H1 (cell line): ENCODE data around the gene ACSF3. TPM values are rescaled to one million over a fixed set of nuclear protein-coding genes. Genes with fewer than 3 reads are reported as not detected.

Experiments used
- CTCF ChIA-PET: fragments of 300-600 bp; sonication (Branson Sonifier 250); formaldehyde crosslinking; loops from one replicate; lab custom pipeline; 2021; ENCODE audit not compliant: partially characterized antibody; lab: Charles Lee
- POLR2A ChIA-PET: fragments of 300-600 bp; sonication (Branson Sonifier 250); formaldehyde crosslinking; loops from one replicate; lab custom pipeline; 2021; ENCODE audit warnings: inconsistent platforms; ENCODE audit not compliant: partially characterized antibody; lab: Charles Lee
- DNase-seq, 2 experiments: peaks; one replicate each; pipeline versions ENCODE4 v3.0.0 to v3.0.0-alpha.2; 2010 to 2022; ENCODE audit warnings: low spot score in 2 of 2, low read depth in 1 of 2, mixed read lengths in 1 of 2
- FAIRE-seq: peaks from 2 replicates; lab custom pipeline; 2011; peaks lifted over from hg19 to GRCh38; lab: Jason Lieb, UNC
- H2AFZ ChIP-seq: 2 replicates; pipeline ENCODE4 v1.8.1; 2012; ENCODE audit warnings: low read length, inconsistent platforms
- H2AK5ac ChIP-seq: 2 replicates; pipeline ENCODE4 v1.6.1; 2013; ENCODE audit warnings: low read depth, low read length
- H2BK120ac ChIP-seq: replicated peaks from 2 replicates; pipeline ENCODE3; 2013; ENCODE audit warnings: low read depth, low read length, inconsistent platforms
- H2BK12ac ChIP-seq: 2 replicates; pipeline ENCODE4 v1.6.1; 2013; ENCODE audit warnings: low read depth, low read length
- H2BK15ac ChIP-seq: 2 replicates; pipeline ENCODE4 v1.6.1; 2013; ENCODE audit warnings: low read length
- H2BK20ac ChIP-seq: 2 replicates; pipeline ENCODE4 v1.6.1; 2013; ENCODE audit warnings: low read length
- H2BK5ac ChIP-seq: 2 replicates; pipeline ENCODE4 v1.6.1; 2013; ENCODE audit warnings: low read depth, low read length
- H3K14ac ChIP-seq: 2 replicates; pipeline ENCODE4 v1.6.1; 2013; ENCODE audit warnings: inconsistent platforms; ENCODE audit not compliant: insufficient read length
- H3K18ac ChIP-seq: 2 replicates; pipeline ENCODE4 v1.6.1; 2013; ENCODE audit warnings: low read length; ENCODE audit errors: extremely low read depth
- H3K23ac ChIP-seq: 2 replicates; pipeline ENCODE4 v1.6.1; 2013; ENCODE audit warnings: inconsistent platforms; ENCODE audit not compliant: insufficient read length
- H3K23me2 ChIP-seq: 2 replicates; pipeline ENCODE4 v1.6.1; 2013; ENCODE audit warnings: low read depth, low read length
- H3K27ac ChIP-seq: 2 replicates; pipeline ENCODE4 v1.6.1; 2011; ENCODE audit warnings: low read depth, low read length, inconsistent platforms
- H3K27me3 ChIP-seq, 4 experiments: replicated peaks in 1 of 4; 1 replicate in 1 of 4; 2 replicates in 3 of 4; pipeline versions ENCODE4 v1.6.1 to v1.8.1; 2011 to 2013; ENCODE audit warnings: low read length in 3 of 4, mild to moderate bottlenecking in 3 of 4, inconsistent platforms in 2 of 4, mixed read lengths in 2 of 4, moderate library complexity in 1 of 4; ENCODE audit not compliant: control insufficient read depth in 3 of 4, insufficient read depth in 3 of 4; ENCODE audit errors: extremely low read depth in 1 of 4
- H3K36me3 ChIP-seq, 4 experiments: 2 replicates each; pipeline versions ENCODE4 v1.6.1 to v1.8.1; 2011 to 2013; ENCODE audit warnings: mild to moderate bottlenecking in 4 of 4, low read length in 3 of 4, moderate library complexity in 2 of 4, control low read depth in 1 of 4, inconsistent platforms in 1 of 4; ENCODE audit not compliant: insufficient read depth in 4 of 4, control insufficient read depth in 2 of 4
- H3K4ac ChIP-seq: replicated peaks from 2 replicates; pipeline ENCODE3; 2013; ENCODE audit warnings: low read length, low read depth, mixed read lengths, inconsistent platforms; ENCODE audit not compliant: insufficient read length
- H3K4me1 ChIP-seq, 4 experiments: replicated peaks in 1 of 4; 1 replicate in 1 of 4; 2 replicates in 3 of 4; pipeline versions ENCODE4 v1.6.1 to v1.8.1; 2011 to 2013; ENCODE audit warnings: low read length in 3 of 4, inconsistent platforms in 2 of 4, mixed read lengths in 1 of 4; ENCODE audit not compliant: insufficient read depth in 4 of 4, control insufficient read depth in 3 of 4
- H3K4me2 ChIP-seq, 2 experiments: 2 replicates each; pipeline versions ENCODE4 v1.6.1 to v1.8.1; 2011 to 2013; ENCODE audit warnings: low read depth in 2 of 2, low read length in 2 of 2, control low read depth in 1 of 2, inconsistent platforms in 1 of 2, mild to moderate bottlenecking in 1 of 2; ENCODE audit not compliant: insufficient read depth in 1 of 2
- H3K4me3 ChIP-seq, 4 experiments: fragments of 200-600, 300-600 bp in 1 of 4; sonication (generic), shearing (Covaris generic), sonication (Bioruptor Twin) in 1 of 4; 2 replicates each; pipeline versions ENCODE4 v1.5.1 to v1.8.1; 2011 to 2016; ENCODE audit warnings: low read length in 4 of 4, low read depth in 3 of 4, control low read depth in 2 of 4, inconsistent platforms in 2 of 4, mild to moderate bottlenecking in 2 of 4, mixed read lengths in 1 of 4, moderate library complexity in 1 of 4; ENCODE audit not compliant: insufficient read depth in 2 of 4; ENCODE audit errors: extremely low read depth in 1 of 4
- H3K56ac ChIP-seq: replicated peaks from 2 replicates; pipeline ENCODE3; 2013; ENCODE audit warnings: low read depth, mild to moderate bottlenecking, mixed read lengths, low read length, inconsistent platforms; ENCODE audit not compliant: insufficient read length
- H3K79me1 ChIP-seq: 2 replicates; pipeline ENCODE4 v1.6.1; 2013; ENCODE audit warnings: low read depth, low read length, control low read depth
- H3K79me2 ChIP-seq, 2 experiments: 2 replicates each; pipeline versions ENCODE4 v1.6.1 to v1.8.1; 2012 to 2013; ENCODE audit warnings: low read length in 2 of 2, mild to moderate bottlenecking in 2 of 2, inconsistent platforms in 1 of 2; ENCODE audit not compliant: insufficient read depth in 2 of 2, control insufficient read depth in 1 of 2
- H3K9ac ChIP-seq, 4 experiments: replicated peaks in 1 of 4; 1 replicate in 1 of 4; 2 replicates in 3 of 4; pipeline versions ENCODE4 v1.6.1 to v1.8.1; 2011 to 2013; ENCODE audit warnings: low read depth in 3 of 4, low read length in 3 of 4, control low read depth in 2 of 4, mild to moderate bottlenecking in 2 of 4, moderate library complexity in 2 of 4, inconsistent platforms in 1 of 4; ENCODE audit errors: extremely low read depth in 1 of 4
- H3K9me3 ChIP-seq, 2 experiments: 2 replicates each; pipeline versions ENCODE4 v1.6.1 to v1.8.1; 2012 to 2013; ENCODE audit warnings: mild to moderate bottlenecking in 2 of 2, moderate library complexity in 2 of 2, control low read depth in 1 of 2, inconsistent platforms in 1 of 2, low read depth in 1 of 2, low read length in 1 of 2, mixed read lengths in 1 of 2; ENCODE audit not compliant: insufficient read depth in 2 of 2
- H4K20me1 ChIP-seq, 2 experiments: replicated peaks in 1 of 2; 2 replicates each; pipeline versions ENCODE3 to v1.8.1; 2011 to 2013; ENCODE audit warnings: inconsistent platforms in 2 of 2, low read length in 2 of 2, mild to moderate bottlenecking in 1 of 2; ENCODE audit not compliant: insufficient read depth in 2 of 2, control insufficient read depth in 1 of 2
- H4K5ac ChIP-seq: 2 replicates; pipeline ENCODE4 v1.6.1; 2013; ENCODE audit warnings: low read length, low read depth, mixed read lengths, inconsistent platforms; ENCODE audit not compliant: insufficient read length
- H4K8ac ChIP-seq: 2 replicates; pipeline ENCODE4 v1.8.0; 2013; ENCODE audit warnings: mild to moderate bottlenecking, moderate library complexity, low read length, inconsistent platforms; ENCODE audit not compliant: insufficient read depth; ENCODE audit errors: extremely low read depth
- H4K91ac ChIP-seq: replicated peaks from 2 replicates; pipeline ENCODE3; 2013; ENCODE audit warnings: low read length, mixed read lengths, inconsistent platforms; ENCODE audit not compliant: insufficient read length
- SIX5 ChIP-seq: IDR thresholded peaks from 2 replicates; pipeline ENCODE4 v1.6.1; 2011; ENCODE audit warnings: mild to moderate bottlenecking, low read depth, low read length
- WGBS, 2 experiments: shearing (Covaris generic) in 1 of 2; methylation state at CpG; one replicate each; pipeline versions ENCODE4 v1.1.6 to v1.1.7; 2013 to 2015; ENCODE audit warnings: low lambda C conversion rate in 2 of 2, mixed read lengths in 2 of 2, inconsistent platforms in 1 of 2, low coverage in 1 of 2, missing lambda C conversion rate in 1 of 2; ENCODE audit not compliant: insufficient replicate concordance in 2 of 2, insufficient coverage in 1 of 2, insufficient read length in 1 of 2; ENCODE audit errors: extremely low coverage in 1 of 2, missing lambda C conversion rate in 1 of 2; 5-methylcytosine and 5-hydroxymethylcytosine counted together
- polyA plus RNA-seq, 7 experiments: library from polyadenylated mRNA; depleted of rRNA in 3 of 7; stranded (reverse) in 5 of 7; unstranded in 2 of 7; fragments of >200 nt in 5 of 7; fragments of 200-250 nt in 2 of 7; gene quantifications; 1 replicate in 5 of 7; 2 replicates in 1 of 7; 4 replicates in 1 of 7; pipeline versions ENCODE4 v1.2.1 to v1.2.3, GENCODE V29; 2011 to 2013; ENCODE audit warnings: missing spikeins in 2 of 7, mixed read lengths in 2 of 7
- total RNA-seq: library from RNA; stranded (reverse); fragmentation: NEBNext Ultra II Directional; extraction: Animal tissue kit (Norgen Biotek cat#: 25700); gene quantifications from 2 replicates; pipeline ENCODE4 v1.2.1, GENCODE V29; 2021

The ACSF3 gene
- total and polyA plus RNA-seq, 2 of the 8 experiments (the other 6 are each of a cell fraction or from before 2014, with no cell fraction given) = 15.6 to 22.9 TPM

DNA sequence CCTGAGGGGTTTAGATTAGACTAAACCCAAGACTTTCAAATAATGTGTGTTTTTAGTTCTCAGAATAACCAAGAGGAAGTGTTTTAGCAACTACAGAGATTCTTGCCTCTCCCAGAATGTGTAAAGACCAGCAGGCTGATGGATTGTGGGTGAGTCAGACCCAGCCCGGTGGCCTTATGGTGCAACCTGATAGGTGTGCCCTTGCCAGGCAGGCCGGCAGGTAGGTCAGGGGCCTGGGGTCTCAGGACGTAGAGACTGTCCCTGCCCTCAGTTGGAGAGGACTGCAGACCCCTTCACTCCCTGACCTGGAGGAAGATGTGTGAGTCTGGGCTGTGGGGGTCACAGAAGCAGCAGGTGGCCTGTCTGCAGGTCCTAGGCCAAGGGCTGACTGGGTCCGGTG is 47.2 kb upstream of the ACSF3 start:
- no peak overlapping the region for H4K8ac ChIP-seq
- no peaks in the 10 kb centered on the region for H3K27me3 ChIP-seq
- H2BK15ac ChIP-seq = no peak overlapping the region
- no peak overlapping the region for H2BK5ac ChIP-seq
- no peak overlapping the region for H3K9ac ChIP-seq
- no peak overlapping the region for H3K4ac ChIP-seq
- H3K36me3 ChIP-seq = no peaks in the 10 kb centered on the region
- no peak overlapping the region for H3K4me3 ChIP-seq
- no peak overlapping the region for H2BK12ac ChIP-seq
- no peak overlapping the region for H3K27ac ChIP-seq
- peaks cover 0 to 7% (median 3%) of the 10 kb centered on the region in 4 experiments; a peak in 3 of 7 replicates for H3K4me1 ChIP-seq
- H4K91ac ChIP-seq = no peak overlapping the region
- no peak overlapping the region for H2BK20ac ChIP-seq
- no peak overlapping the region for H3K18ac ChIP-seq
- TF ChIP-seq SIX5 = no peak
- WGBS, 2 experiments = 86% methylated on average over 4 of the region's 4 CpGs; no CpG with 5 or more reads in 1 of the 2 experiments
- H2BK120ac ChIP-seq = no peak overlapping the region
- no peaks in the 10 kb centered on the region for H3K9me3 ChIP-seq
- DNase-seq (no peak), FAIRE-seq (no peak)
- no peak overlapping the region for H2AK5ac ChIP-seq
- H3K56ac ChIP-seq = no peak overlapping the region
- ChIA-PET CTCF (interaction anchor here (0.6 to 1.1 kb wide), 2 partner anchors 18 to 44 kb away, joined by 3 to 4 read pairs; no protein-coding TSS in a partner anchor), POLR2A (interaction anchor here (1.1 kb wide), 1 partner anchor 121 kb away, joined by 3 read pairs; no protein-coding TSS in a partner anchor)
- H3K4me2 ChIP-seq = no peak overlapping the region
- no peaks in the 10 kb centered on the region for H3K79me1 ChIP-seq
- no peak overlapping the region for H3K23ac ChIP-seq
- H3K79me2 ChIP-seq = no peaks in the 10 kb centered on the region
- H3K23me2 ChIP-seq = peaks cover 3% of the 10 kb centered on the region; the same call in 1 of the 2 replicates
- H3K14ac ChIP-seq = no peak overlapping the region
- no peak overlapping the region for H4K5ac ChIP-seq
- no peak overlapping the region for H2AFZ ChIP-seq
- H4K20me1 ChIP-seq = peaks cover 0 to 2% of the 10 kb centered on the region in 2 experiments
